Activated CD8-positive, alpha-beta T cell treated with anti-CD3 and anti-CD28 coated beads for 36 hours (primary cell): ENCODE data around the gene SOWAHA. TPM values are rescaled to one million over a fixed set of nuclear protein-coding genes. Genes with fewer than 3 reads are reported as not detected.

ENCODE experiments used
- ATAC-seq: fragments of 200-7000 bp; cut with Tn5 transposase; one replicate; pipeline ENCODE4 v1.10.0; 2021; ENCODE audit warnings: mild to moderate bottlenecking, moderate library complexity
- CTCF ChIA-PET: fragments of 350-600 bp; sonication (Branson Sonifier 250); formaldehyde crosslinking; loops from one replicate; lab custom pipeline; 2021; ENCODE audit warnings: antibody characterized with exemption; lab: Charles Lee
- POLR2A ChIA-PET: fragments of 350-600 bp; sonication (Branson Sonifier 250); formaldehyde crosslinking; loops from one replicate; lab custom pipeline; 2021; ENCODE audit warnings: antibody characterized with exemption; lab: Charles Lee
- DNase-seq: peaks from one replicate; pipeline ENCODE4 v3.0.0-alpha.2; 2020
- H3K27ac Mint-ChIP-seq: one replicate; pipeline ENCODE4 v1.8.0; 2021; ENCODE audit warnings: mild to moderate bottlenecking, mixed read lengths
- H3K27me3 Mint-ChIP-seq: one replicate; pipeline ENCODE4 v1.8.0; 2021; ENCODE audit warnings: mixed read lengths
- H3K36me3 Mint-ChIP-seq: one replicate; pipeline ENCODE4 v1.8.0; 2021; ENCODE audit warnings: low read depth, mixed read lengths
- H3K4me1 Mint-ChIP-seq: one replicate; pipeline ENCODE4 v1.8.0; 2021; ENCODE audit warnings: low read depth, mixed read lengths
- H3K4me3 Mint-ChIP-seq: one replicate; pipeline ENCODE4 v1.8.0; 2021; ENCODE audit warnings: mild to moderate bottlenecking, moderate library complexity, mixed read lengths
- H3K9me3 Mint-ChIP-seq: one replicate; pipeline ENCODE4 v1.8.0; 2021; ENCODE audit warnings: mixed read lengths
- intact Hi-C: fragments of 100-400 bp; cut with micrococcal nuclease; formaldehyde crosslinking; loops from one replicate; pipeline ENCODE4 v1.10.0; 2022
- total RNA-seq, 2 experiments: library from RNA; stranded (reverse); gene quantifications; one replicate each; pipeline ENCODE4 v1.2.3, GENCODE V29; 2021
- TF ChIP-seq, protein P1 (sequence below): fragments of 200-600 bp; IDR thresholded peaks from one replicate; pipeline ENCODE4 v1.8.0; 2022; ENCODE audit warnings: antibody characterized with exemption, mild to moderate bottlenecking

The SOWAHA gene
- total RNA-seq, 2 experiments from 2014 or later: not detected

GRCh38 chr5:132776938-132777208, 36.2 kb upstream of the SOWAHA start:
- H3K4me1 Mint-ChIP-seq: peaks cover 8% of the 10 kb centered on the region
- no peak overlapping the region for H3K27ac Mint-ChIP-seq
- TF ChIP-seq, protein P1, sequence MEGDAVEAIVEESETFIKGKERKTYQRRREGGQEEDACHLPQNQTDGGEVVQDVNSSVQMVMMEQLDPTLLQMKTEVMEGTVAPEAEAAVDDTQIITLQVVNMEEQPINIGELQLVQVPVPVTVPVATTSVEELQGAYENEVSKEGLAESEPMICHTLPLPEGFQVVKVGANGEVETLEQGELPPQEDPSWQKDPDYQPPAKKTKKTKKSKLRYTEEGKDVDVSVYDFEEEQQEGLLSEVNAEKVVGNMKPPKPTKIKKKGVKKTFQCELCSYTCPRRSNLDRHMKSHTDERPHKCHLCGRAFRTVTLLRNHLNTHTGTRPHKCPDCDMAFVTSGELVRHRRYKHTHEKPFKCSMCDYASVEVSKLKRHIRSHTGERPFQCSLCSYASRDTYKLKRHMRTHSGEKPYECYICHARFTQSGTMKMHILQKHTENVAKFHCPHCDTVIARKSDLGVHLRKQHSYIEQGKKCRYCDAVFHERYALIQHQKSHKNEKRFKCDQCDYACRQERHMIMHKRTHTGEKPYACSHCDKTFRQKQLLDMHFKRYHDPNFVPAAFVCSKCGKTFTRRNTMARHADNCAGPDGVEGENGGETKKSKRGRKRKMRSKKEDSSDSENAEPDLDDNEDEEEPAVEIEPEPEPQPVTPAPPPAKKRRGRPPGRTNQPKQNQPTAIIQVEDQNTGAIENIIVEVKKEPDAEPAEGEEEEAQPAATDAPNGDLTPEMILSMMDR: no peak
- CTCF ChIA-PET: interaction anchor here (2.8 kb wide), 1 partner anchor 30 kb away, joined by 9 read pairs; the partner anchor contains the start of gene CCNI2
- no peak overlapping the region for H3K4me3 Mint-ChIP-seq
- peaks cover 16% of the 10 kb centered on the region for H3K27me3 Mint-ChIP-seq
- intact Hi-C loops: no loop called here
- no peaks in the 10 kb centered on the region for H3K36me3 Mint-ChIP-seq
- no peak for DNase-seq
- POLR2A ChIA-PET: interaction anchor here (0.8 to 1.8 kb wide), 3 partner anchors 12 to 26 kb away, joined by 3 to 7 read pairs (median 5); no protein-coding TSS in a partner anchor
- peak; percentile 40 for ATAC-seq
- H3K9me3 Mint-ChIP-seq: no peaks in the 10 kb centered on the region

DNA sequence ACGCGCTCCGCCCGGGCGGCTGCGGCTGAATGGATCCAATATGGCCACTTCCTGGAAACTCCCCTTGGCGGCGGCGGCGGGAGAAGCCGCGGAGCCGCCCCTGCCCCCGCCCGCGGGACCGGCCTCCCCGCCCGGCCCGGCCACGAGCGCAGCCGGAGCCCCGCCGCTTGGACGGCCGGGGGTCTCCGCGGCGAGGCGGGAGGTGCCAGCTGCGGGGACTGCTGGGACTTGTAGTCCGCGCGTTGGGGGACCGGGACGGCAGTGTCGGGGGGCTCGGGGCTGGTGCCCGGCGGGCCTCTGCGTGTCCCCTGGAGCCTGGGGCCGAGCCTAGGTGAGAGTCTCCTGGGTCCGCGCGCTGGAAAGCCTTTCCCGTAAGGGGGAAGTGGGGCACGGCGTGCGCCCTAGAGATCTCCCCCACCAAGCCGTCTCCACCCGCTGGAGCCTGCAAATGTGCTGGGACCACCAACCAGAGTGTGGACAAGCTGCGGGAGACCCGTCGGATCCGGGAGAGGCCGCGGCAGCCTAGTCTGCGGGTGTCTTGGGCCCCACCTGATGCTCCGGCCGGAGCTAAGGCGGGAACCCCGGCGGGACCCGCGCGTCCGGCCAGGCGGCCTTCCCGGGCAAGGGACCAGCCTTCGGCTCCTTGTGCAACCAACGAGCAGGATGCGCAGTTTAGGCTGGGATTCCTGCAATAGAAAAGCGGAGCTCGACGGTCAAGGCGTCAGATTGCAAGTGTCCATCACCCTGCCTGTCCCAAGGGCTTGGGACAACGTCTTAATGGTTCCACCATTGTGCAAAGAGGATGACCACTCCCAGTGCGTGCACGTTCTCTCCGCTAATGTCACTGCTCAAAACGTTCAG, 35.7 kb upstream of the SOWAHA start, which contains the start of gene SEPTIN8:
TSS of gene SEPTIN8 (minus strand) at position 31 of the 861 bp plus-strand sequence. CDS start 102 bp downstream, outside the sequence.
- intact Hi-C loops: no loop called here
- Mint-ChIP-seq H3K9me3 (no peaks in the 10 kb centered on the region), H3K4me1 (peaks cover 8% of the 10 kb centered on the region), H3K27me3 (peaks cover 20% of the 10 kb centered on the region), H3K36me3 (no peaks in the 10 kb centered on the region), H3K4me3 (peak within 1 kb of the TSS; percentile 67), H3K27ac (no peak within 1 kb of the TSS)
- TF ChIP-seq, protein P1: no peak
- DNase-seq (peak; percentile 52), ATAC-seq (peak; percentile 74)
- ChIA-PET POLR2A (interaction anchor here (0.8 to 1.3 kb wide), 3 partner anchors 14 to 27 kb away, joined by 3 to 7 read pairs (median 4); no protein-coding TSS in a partner anchor), CTCF (interaction anchor here (2.8 to 2.9 kb wide), 2 partner anchors 31 to 42 kb away, joined by 9 to 12 read pairs; partner anchors contain the start of gene CCNI2)

DNA sequence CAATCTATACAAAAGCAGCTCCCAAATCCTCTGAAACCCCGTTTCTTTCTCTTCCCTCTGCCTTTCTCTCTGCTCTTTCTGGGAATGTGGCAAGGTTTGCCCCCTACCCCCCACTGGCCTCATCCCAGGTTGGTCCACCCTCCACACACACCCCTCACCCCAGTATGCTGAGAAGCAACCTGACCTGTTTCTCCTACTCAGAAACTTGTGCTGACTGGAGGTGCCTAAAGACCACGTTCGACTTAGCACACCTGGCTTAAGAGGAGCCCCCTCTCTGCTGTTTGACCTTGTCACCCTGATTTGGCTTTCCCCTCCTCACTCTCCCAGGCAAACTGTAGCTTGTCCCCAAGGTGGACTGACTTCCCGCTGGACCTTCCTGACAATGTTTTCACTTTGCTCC, 35.0 kb upstream of the SOWAHA start:
- Mint-ChIP-seq H3K4me1 (peaks cover 8% of the 10 kb centered on the region), H3K27ac (no peak overlapping the region), H3K36me3 (no peaks in the 10 kb centered on the region), H3K9me3 (no peaks in the 10 kb centered on the region), H3K4me3 (peak overlapping the region; percentile 67), H3K27me3 (peaks cover 24% of the 10 kb centered on the region)
- ATAC-seq: no peak
- CTCF ChIA-PET: interaction anchor here (2.9 kb wide), 1 partner anchor 42 kb away, joined by 12 read pairs; no protein-coding TSS in a partner anchor
- DNase-seq: no peak
- TF ChIP-seq, protein P1: no peak
- intact Hi-C loops: no loop called here
- POLR2A ChIA-PET: interaction anchor here (0.9 to 1.3 kb wide), 2 partner anchors 15 to 22 kb away, joined by 4 to 7 read pairs; no protein-coding TSS in a partner anchor

- intact Hi-C loops: no loop called here
Measured at GRCh38 chr5:132778856-132779255, 34.2 kb upstream of the SOWAHA start.

More at GRCh38 chr5:132778856-132779255, 34.2 kb upstream of the SOWAHA start:
- H3K36me3 Mint-ChIP-seq: no peaks in the 10 kb centered on the region
- TF ChIP-seq, protein P1: no peak
- H3K27ac Mint-ChIP-seq: no peak overlapping the region
- ATAC-seq (no peak), DNase-seq (no peak)
- H3K4me1 Mint-ChIP-seq: peaks cover 8% of the 10 kb centered on the region
- H3K4me3 Mint-ChIP-seq: no peak overlapping the region
- H3K27me3 Mint-ChIP-seq: peaks cover 24% of the 10 kb centered on the region
- POLR2A ChIA-PET: no interaction called here
- CTCF ChIA-PET: interaction anchor here (2.9 kb wide), 1 partner anchor 41 kb away, joined by 12 read pairs; no protein-coding TSS in a partner anchor
- no peaks in the 10 kb centered on the region for H3K9me3 Mint-ChIP-seq
